ENCODE results near the gene NR6A1. TPM values are rescaled to one million over a fixed set of nuclear protein-coding genes. Genes with fewer than 3 reads are reported as not detected.

Gene NR6A1
- total and polyA plus RNA-seq, 2 of the 13 experiments (the other 11 are each of a cell fraction or from before 2014, with no cell fraction given) = 28.1 to 31.5 TPM

DNA sequence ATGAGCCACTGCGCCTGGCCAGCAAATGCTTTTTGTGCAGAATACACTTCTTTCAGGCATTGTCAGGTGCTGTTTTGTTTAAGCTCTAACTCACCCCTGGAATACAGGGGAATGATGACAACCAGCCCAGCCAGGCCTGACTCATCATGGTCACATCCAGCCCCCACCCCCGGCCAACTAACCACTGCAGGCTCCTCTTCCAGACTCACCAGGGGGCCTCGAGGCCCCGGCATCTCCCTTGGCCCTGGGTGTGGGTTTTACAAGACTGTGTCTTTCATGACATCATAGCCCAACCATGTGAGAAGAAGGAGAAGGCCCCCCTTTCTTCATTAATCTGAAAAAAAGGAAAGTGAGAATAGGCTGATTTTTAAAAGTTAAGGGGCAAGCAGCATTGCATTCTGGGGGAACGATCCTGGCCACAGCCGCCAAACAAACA, 41.3 kb upstream of the NR6A1 start (continued):
- TF ChIP-seq CREB1 (IDR thresholded peaks at IDR 0.05) = 0 out of 2 replicates have a peak, but pooled peaks have one; percentile 8
- TF ChIP-seq CREB1 (CRISPR knock-in tag; IDR thresholded peaks at IDR 0.05) = no peak
- TF ChIP-seq KMT2A (CRISPR knock-in tag; IDR thresholded peaks at IDR 0.05) = no peak
- TF ChIP-seq ZNF234 (CRISPR knock-in tag; conservative IDR thresholded peaks at IDR 0.05) = no peak
- TF ChIP-seq HDAC1 (CRISPR knock-in tag; IDR thresholded peaks at IDR 0.05) = no peak
- TF ChIP-seq, protein P1, sequence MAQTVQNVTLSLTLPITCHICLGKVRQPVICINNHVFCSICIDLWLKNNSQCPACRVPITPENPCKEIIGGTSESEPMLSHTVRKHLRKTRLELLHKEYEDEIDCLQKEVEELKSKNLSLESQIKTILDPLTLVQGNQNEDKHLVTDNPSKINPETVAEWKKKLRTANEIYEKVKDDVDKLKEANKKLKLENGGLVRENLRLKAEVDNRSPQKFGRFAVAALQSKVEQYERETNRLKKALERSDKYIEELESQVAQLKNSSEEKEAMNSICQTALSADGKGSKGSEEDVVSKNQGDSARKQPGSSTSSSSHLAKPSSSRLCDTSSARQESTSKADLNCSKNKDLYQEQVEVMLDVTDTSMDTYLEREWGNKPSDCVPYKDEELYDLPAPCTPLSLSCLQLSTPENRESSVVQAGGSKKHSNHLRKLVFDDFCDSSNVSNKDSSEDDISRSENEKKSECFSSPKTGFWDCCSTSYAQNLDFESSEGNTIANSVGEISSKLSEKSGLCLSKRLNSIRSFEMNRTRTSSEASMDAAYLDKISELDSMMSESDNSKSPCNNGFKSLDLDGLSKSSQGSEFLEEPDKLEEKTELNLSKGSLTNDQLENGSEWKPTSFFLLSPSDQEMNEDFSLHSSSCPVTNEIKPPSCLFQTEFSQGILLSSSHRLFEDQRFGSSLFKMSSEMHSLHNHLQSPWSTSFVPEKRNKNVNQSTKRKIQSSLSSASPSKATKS (CRISPR knock-in tag; IDR thresholded peaks at IDR 0.05) = no peak
- no peak for TF ChIP-seq ZNF883 (CRISPR knock-in tag; IDR thresholded peaks at IDR 0.05; ENCODE audit: not compliant biosample characterization)
- no peak for TF ChIP-seq MYNN (CRISPR knock-in tag; IDR thresholded peaks at IDR 0.05; ENCODE audit: low read depth)
- no peak for TF ChIP-seq TOPORS (CRISPR knock-in tag; IDR thresholded peaks at IDR 0.05)
- no peak for TF ChIP-seq ZNF615 (CRISPR knock-in tag; IDR thresholded peaks at IDR 0.05; ENCODE audit: borderline replicate concordance)
- no peak for TF ChIP-seq ZNF282 (IDR thresholded peaks at IDR 0.05; ENCODE audit: partially characterized antibody)

DNA sequence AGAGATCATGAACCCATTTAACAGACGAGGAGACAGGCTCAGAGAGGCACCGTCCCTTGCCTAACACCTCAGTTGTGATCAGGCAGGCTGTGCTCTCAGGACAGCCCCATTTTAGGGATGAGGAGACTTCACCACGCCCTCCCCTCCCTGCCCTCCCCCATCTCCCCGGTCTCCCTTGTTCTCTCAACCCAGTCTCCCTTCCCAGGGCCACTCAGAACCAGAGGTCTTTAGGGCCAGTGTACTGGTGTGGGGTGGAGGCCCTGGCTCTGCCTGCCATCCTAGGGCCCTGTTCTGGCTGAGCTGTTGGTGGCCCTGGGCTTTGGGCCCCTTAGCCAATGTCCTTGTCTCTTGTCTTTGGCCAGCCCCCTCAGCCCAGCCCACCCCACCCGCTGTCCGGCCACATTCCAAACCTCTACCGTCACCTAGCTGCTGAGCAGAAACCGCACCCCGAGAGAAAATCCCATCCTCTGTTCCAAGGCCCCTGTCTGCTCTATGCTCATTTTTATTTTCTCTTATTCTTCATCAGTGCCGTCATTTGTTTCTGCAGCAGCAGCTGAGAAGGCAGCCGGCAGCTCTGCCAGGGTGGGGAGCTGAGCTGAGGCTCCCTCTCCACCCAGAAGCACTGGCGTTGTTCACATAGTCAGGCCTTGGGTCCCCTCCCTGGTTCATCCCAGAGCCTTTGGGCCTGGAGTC, 39.7 kb upstream of the NR6A1 start:
- no peak overlapping the region for H3K27ac ChIP-seq (ENCODE audit: extremely low read length, insufficient read depth, low read length)
- no peak for TF ChIP-seq KLF13 (CRISPR knock-in tag; IDR thresholded peaks at IDR 0.05)
- no peak for TF ChIP-seq SIX4 (CRISPR knock-in tag; IDR thresholded peaks at IDR 0.05)
- TF ChIP-seq XRCC5 (optimal IDR thresholded peaks at IDR 0.05; ENCODE audit: low read length) = no peak
- TF ChIP-seq ETV6 (CRISPR knock-in tag; conservative IDR thresholded peaks at IDR 0.05) = no peak
- no peak for TF ChIP-seq ZNF678 (CRISPR knock-in tag; IDR thresholded peaks at IDR 0.05)
- TF ChIP-seq, protein P2, sequence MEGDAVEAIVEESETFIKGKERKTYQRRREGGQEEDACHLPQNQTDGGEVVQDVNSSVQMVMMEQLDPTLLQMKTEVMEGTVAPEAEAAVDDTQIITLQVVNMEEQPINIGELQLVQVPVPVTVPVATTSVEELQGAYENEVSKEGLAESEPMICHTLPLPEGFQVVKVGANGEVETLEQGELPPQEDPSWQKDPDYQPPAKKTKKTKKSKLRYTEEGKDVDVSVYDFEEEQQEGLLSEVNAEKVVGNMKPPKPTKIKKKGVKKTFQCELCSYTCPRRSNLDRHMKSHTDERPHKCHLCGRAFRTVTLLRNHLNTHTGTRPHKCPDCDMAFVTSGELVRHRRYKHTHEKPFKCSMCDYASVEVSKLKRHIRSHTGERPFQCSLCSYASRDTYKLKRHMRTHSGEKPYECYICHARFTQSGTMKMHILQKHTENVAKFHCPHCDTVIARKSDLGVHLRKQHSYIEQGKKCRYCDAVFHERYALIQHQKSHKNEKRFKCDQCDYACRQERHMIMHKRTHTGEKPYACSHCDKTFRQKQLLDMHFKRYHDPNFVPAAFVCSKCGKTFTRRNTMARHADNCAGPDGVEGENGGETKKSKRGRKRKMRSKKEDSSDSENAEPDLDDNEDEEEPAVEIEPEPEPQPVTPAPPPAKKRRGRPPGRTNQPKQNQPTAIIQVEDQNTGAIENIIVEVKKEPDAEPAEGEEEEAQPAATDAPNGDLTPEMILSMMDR (CRISPR knock-in tag; IDR thresholded peaks at IDR 0.05) = peak; percentile 46
- no peak for TF ChIP-seq ATRX (CRISPR knock-in tag; IDR thresholded peaks at IDR 0.05; ENCODE audit: borderline replicate concordance)
- TF ChIP-seq ZFX (CRISPR knock-in tag; IDR thresholded peaks at IDR 0.05; ENCODE audit: low read depth) = peak; percentile 18; the same call in 1 of the 2 replicates
- TF ChIP-seq SAP130 (CRISPR knock-in tag; IDR thresholded peaks at IDR 0.05; ENCODE audit: low read depth) = no peak
- no peak for TF ChIP-seq MYNN (CRISPR knock-in tag; IDR thresholded peaks at IDR 0.05; ENCODE audit: low read depth)

More for the DNA sequence above, 39.7 kb upstream of the NR6A1 start:
- DNase-seq (ENCODE audit: low spot score) (peak; percentile 65), FAIRE-seq (no peak), ATAC-seq (peak; percentile 88)
- Histone ChIP-seq H3K4me1 (ENCODE audit: insufficient read depth, low read length) (peaks cover 45% of the 10 kb centered on the region), H3K4me3 (replicated peaks in 1 of 3; ENCODE audit: insufficient read depth in 1 of 3, low read depth in 2 of 3, low read length in 3 of 3) (peak overlapping the region in 2 of 3 experiments; percentile 36 to 59; a peak in 4 of 6 replicates), H3K9me3 (ENCODE audit: low read length) (no peaks in the 10 kb centered on the region), H4K20me1 (ENCODE audit: insufficient read depth, low read length) (no peaks in the 10 kb centered on the region), H3K36me3 (replicated peaks in 1 of 2; ENCODE audit: control insufficient read depth in 1 of 2, insufficient read depth in 2 of 2, low read length in 2 of 2) (no peaks in the 10 kb centered on the region), H3K4me2 (ENCODE audit: low read depth, low read length) (peak overlapping the region; percentile 62), H3K9ac (ENCODE audit: insufficient read depth, low read depth, low read length) (no peak overlapping the region; the same call in 1 of the 2 replicates), H2AFZ (ENCODE audit: low read length) (no peak overlapping the region), H3K27me3 (ENCODE audit: control insufficient read depth in 1 of 2, insufficient read depth in 2 of 2, low read length in 2 of 2) (no peaks in the 10 kb centered on the region), H3K79me2 (ENCODE audit: insufficient read depth, low read length) (no peaks in the 10 kb centered on the region)
- in situ Hi-C loops (cut with HindIII; ENCODE audit: extremely low pct_ligation_motif_present, low pct_unique_long_range_greater_than_20kb) = no loop called here
- no TSS peak for BruUV-seq (replicated peaks)
- intact Hi-C loops (cut with micrococcal nuclease; ENCODE audit: unreplicated experiment) = no loop called here
- ChIA-PET POLR2A (interaction anchor here (0.6 to 4.7 kb wide), 7 partner anchors 8 to 48 kb away, joined by 3 to 28 read pairs (median 3); no protein-coding TSS in a partner anchor), CTCF (ENCODE audit: low intra/inter-chr PET ratio, low total read pairs) (no interaction called here)
- 7% methylated on average over 12 of the region's 12 CpGs for WGBS (ENCODE audit: low lambda C conversion rate)
